Ramos (cell line): ENCODE measurements around the gene DCAF15.

ENCODE experiments used
- in situ Hi-C: fragments of 300-500 bp; cut with MboI; formaldehyde crosslinking; loops from one replicate; pipeline ENCODE4 v1.14.3; 2022; ENCODE audit warnings: low sequenced_read_pairs; ENCODE audit not compliant: unreplicated experiment

DCAF15 gene

GRCh38 chr19:13929956-13930355, 22.4 kb upstream of the DCAF15 start:
- in situ Hi-C loops: no loop called here

- in situ Hi-C loops: no loop called here
Measured at GRCh38 chr19:13930402-13930801, 21.9 kb upstream of the DCAF15 start.

GRCh38 chr19:13931391-13932148, 20.7 kb upstream of the DCAF15 start:
- in situ Hi-C loops: no loop called here

- in situ Hi-C loops: no loop called here
Measured at GRCh38 chr19:13932149-13932637, 20.1 kb upstream of the DCAF15 start.

- in situ Hi-C loops: no loop called here
Measured at GRCh38 chr19:13932911-13933393, 19.4 kb upstream of the DCAF15 start.

GRCh38 chr19:13934785-13935109, 17.6 kb upstream of the DCAF15 start:
- in situ Hi-C loops: no loop called here

- in situ Hi-C loops: no loop called here
Measured at GRCh38 chr19:13935765-13936510, 16.4 kb upstream of the DCAF15 start.

GRCh38 chr19:13937479-13938300, 14.6 kb upstream of the DCAF15 start:
- in situ Hi-C loops: no loop called here

- in situ Hi-C loops: no loop called here
Measured at GRCh38 chr19:13938301-13939064, 13.8 kb upstream of the DCAF15 start, which contains the start of gene PODNL1. Gene PODNL1 (minus strand): TSS chr19:13938417. CDS start chr19:13938181, 236 bp downstream.

GRCh38 chr19:13942023-13942684, 10.2 kb upstream of the DCAF15 start:
- in situ Hi-C loops: no loop called here

GRCh38 chr19:13946414-13946813, 5.9 kb upstream of the DCAF15 start:
- in situ Hi-C loops: no loop called here

- in situ Hi-C loops: no loop called here
Measured at GRCh38 chr19:13951043-13951442, 1.3 kb upstream of the DCAF15 start.

- in situ Hi-C loops: no loop called here
Measured at GRCh38 chr19:13951799-13952153, 533 bp upstream of the DCAF15 start.

GRCh38 chr19:13952931-13953531, 722 bp downstream of the DCAF15 start:
- in situ Hi-C loops: no loop called here

GRCh38 chr19:13954185-13954584, 1.9 kb downstream of the DCAF15 start:
- in situ Hi-C loops: no loop called here

GRCh38 chr19:13955662-13956364, 3.5 kb downstream of the DCAF15 start:
- in situ Hi-C loops: no loop called here

- in situ Hi-C loops: no loop called here
Measured at GRCh38 chr19:13956365-13956744, 4.0 kb downstream of the DCAF15 start.

GRCh38 chr19:13957051-13957450, 4.7 kb downstream of the DCAF15 start:
- in situ Hi-C loops: no loop called here
